HEK293T (cell line): ENCODE measurements around the gene KRTAP10-10.

Experiments used
- BHLHE40 ChIP-seq: fragments of 450-650 bp; IDR thresholded peaks from 2 replicates; pipeline ENCODE4 v1.6.1; 2016; ENCODE audit warnings: mild to moderate bottlenecking, moderate library complexity, borderline replicate concordance
- CTBP1 ChIP-seq: fragments of 450-650 bp; IDR thresholded peaks from 2 replicates; pipeline ENCODE4 v1.6.1; 2016; ENCODE audit warnings: borderline replicate concordance
- ELF4 ChIP-seq: fragments of 450-650 bp; IDR thresholded peaks from 2 replicates; pipeline ENCODE4 v1.6.1; 2017; ENCODE audit warnings: antibody characterized with exemption
- FOXK2 ChIP-seq: fragments of 450-650 bp; IDR thresholded peaks from 2 replicates; pipeline ENCODE4 v1.6.1; 2016; ENCODE audit warnings: mild to moderate bottlenecking
- NFRKB ChIP-seq: fragments of 450-650 bp; IDR thresholded peaks from 2 replicates; pipeline ENCODE4 v1.6.1; 2016; ENCODE audit warnings: mild to moderate bottlenecking, moderate library complexity
- SP1 ChIP-seq: fragments of 450-650 bp; IDR thresholded peaks from 2 replicates; pipeline ENCODE4 v1.6.1; 2017
- TARDBP ChIP-seq: fragments of 450-650 bp; IDR thresholded peaks from 2 replicates; pipeline ENCODE4 v1.6.1; 2016
- ZNF384 ChIP-seq: fragments of 450-650 bp; IDR thresholded peaks from 2 replicates; pipeline ENCODE4 v1.6.1; 2016

- no peak for TF ChIP-seq ELF4
- TF ChIP-seq BHLHE40 = no peak
- no peak for TF ChIP-seq ZNF384
- no peak for TF ChIP-seq NFRKB
- no peak for TF ChIP-seq TARDBP
- no peak for TF ChIP-seq SP1
- TF ChIP-seq CTBP1 = no peak
- no peak for TF ChIP-seq FOXK2
These were observed 21.1 kb upstream of the KRTAP10-10 start for GRCh38 chr21:44615911-44616590.
